Suppressor macrophage treated with lipopolysaccharide for 4 hours (primary cell): Measurements from ENCODE around the gene DDAH1.
"Not testable (repeated sequence)": the region's sequence is repeated elsewhere in the genome, so short reads cannot be mapped to it uniquely, and the experiment has no call there.

Experiments used
- DNase-seq: peaks from one replicate; pipeline ENCODE4 v3.0.0-alpha.2; 2020

DDAH1 gene

DNA sequence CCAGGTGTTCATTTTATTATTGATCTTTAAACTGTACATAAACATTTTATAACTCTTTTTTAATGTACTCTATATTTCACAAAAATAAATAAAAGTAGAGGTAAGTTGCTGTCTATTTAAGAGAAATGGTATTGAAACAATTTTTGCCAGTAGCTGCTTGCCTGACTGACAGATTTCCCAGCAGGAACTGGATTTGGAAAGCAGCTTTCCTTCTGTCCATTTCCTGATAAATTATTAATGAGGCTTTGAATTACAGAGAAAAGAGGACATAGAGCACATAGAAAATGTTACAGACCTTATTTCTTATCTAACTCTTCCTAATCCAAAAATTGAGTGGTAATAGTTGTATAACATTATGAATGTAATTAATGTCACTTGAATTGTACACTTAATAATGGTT lies 108.8 kb downstream of the DDAH1 start:
- no peak for DNase-seq

DNA sequence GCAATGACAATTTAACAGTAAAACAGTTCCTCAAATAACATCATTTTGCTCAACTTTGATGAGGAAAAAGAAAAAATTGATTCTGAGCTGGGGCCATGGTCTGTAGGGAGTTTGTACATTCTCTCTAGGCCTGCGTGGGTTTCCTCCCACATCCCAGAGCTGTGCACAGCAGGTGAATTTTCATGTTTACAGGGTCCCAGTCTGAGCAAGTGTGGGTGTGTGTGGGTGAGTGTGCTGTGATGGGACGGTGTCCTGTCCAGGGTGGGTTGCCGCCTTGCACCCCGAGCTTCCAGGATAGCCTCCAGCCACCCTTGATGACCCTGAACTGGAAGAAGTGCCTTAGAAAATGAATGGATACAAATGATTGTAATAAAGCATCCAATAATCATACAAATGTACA lies 112.9 kb downstream of the DDAH1 start:
- no peak for DNase-seq

DNA sequence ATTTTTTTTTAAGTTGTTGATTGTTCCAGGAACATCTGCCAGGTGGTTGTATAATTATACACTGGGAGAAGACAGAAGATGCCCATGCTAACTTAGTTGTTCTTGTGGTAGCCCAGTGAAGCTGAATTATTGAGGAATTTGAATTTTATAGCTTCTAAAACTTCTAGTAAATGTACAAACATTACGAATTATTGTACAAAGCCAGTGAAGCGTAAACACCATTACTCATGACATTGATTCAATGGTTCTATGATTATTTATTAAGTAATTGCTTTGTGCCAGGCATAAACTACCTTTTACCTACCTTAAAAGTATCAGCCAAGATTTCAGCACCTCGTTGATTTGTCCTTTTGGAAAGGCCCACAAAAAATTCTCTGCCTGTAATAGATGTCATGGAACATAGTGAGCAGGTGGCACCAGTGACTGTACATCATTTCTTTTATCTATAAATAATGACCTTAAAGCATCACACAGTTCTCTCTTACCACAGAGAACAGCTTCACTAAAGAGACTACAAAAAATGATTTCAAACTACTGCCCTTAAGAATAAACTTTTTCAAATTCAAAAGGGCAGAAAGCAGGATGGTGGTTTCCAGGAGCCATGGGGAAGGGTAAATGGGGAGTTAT lies 113.6 kb downstream of the DDAH1 start:
- DNase-seq, result no peak

DNA sequence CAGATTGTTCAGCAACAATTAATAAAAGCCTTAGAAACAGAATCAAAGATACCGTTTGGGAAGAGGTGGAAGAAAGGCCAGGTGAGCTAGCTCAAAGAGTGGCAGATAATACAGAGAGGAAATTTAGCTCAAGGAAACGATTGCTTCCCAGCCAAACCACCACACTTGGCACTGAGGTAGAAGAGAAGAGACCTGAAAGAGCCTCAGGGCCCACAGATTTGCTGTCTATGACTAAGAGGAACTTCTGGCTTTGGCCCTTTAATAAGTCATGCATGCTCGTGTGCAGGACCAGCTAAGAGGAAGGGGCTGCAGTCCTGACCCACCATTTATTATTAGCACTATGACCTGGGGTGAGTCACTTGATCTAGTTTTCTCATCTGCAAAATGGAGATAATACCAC lies 115.7 kb downstream of the DDAH1 start:
- no peak for DNase-seq

DNA sequence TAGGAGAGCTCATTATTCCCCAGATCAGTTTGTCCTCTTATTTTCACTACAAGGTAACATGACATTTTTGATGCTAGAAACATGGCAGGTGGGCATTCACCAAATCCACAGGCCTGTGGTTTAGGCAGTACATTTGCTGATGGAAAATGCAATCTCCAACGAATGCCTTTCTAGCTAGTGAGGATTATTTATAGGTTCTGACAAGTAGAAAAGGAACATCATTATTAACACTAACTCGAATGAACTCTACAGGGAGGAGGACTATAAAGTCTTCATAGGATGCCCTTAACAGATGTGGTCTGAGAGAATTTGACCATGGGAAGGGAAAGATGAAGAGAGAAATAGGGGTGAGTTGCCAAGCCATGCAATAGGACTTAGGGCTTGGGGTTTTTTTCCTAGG lies 117.1 kb downstream of the DDAH1 start:
- DNase-seq, result no peak

DNA sequence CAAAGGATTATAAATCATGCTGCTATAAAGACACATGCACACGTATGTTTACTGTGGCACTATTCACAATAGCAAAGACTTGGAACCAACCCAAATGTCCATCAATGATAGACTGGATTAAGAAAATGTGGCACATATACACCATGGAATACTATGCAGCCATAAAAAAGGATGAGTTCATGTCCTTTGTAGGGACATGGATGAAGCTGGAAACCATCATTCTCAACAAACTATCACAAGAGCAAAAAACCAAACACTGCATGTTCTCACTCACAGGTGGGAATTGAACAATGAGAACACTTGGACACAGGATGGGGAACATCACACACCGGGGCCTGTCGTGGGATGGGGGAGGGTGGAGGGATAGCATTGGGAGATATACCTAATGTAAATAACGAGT lies 117.7 kb downstream of the DDAH1 start:
- not testable (repeated sequence) for DNase-seq

DNA sequence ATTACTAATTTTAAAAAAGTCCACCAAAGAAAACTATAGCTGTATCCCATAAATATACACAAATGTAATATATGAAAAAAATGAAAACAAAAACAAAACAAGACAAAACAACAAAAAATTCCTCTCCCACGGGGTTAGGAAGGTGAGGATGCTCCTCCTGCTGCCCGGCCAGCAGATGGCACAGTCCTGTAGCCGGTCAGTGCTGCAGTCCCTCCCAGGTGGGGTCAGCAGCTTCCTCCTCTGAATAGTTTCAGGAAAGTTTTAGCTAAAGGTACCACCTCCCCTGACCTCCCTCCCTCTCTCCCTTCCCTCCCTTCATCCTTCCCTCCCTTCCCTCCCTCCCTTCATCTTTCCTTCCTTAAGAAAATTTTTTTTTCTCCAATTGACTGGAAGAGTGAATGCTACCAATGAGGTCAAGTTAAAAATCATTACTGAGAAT lies 120.7 kb downstream of the DDAH1 start:
- DNase-seq, result no peak

DNA sequence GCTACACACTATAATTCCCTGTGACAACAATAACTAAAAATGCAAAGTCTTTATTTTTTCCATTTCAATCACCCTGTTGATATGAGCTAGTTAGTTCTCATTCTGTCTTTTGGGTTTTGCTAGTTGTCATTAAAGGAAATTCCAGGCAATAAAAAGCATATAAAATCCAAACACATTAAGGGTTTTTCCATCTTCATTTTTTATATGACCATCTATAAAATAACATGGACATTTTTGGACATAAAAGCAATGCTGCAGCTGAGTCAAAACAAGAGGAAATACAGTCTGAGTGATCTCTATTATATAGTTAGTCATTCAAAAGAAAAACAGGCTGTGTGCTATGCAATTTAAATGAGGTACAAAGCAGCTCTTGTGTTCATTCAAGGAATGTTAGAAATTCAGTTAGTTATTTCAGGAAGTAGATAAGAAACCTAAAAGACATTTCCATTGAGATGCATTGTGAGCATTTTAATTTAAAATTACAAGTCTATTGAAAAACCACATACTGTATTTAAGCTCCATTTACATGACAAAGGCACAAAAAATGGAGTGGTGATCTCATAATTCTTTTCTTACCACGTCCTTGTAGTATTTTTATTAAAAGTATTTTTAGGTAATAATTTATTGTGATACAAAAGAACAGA lies 121.2 kb downstream of the DDAH1 start:
- no peak for DNase-seq

DNA sequence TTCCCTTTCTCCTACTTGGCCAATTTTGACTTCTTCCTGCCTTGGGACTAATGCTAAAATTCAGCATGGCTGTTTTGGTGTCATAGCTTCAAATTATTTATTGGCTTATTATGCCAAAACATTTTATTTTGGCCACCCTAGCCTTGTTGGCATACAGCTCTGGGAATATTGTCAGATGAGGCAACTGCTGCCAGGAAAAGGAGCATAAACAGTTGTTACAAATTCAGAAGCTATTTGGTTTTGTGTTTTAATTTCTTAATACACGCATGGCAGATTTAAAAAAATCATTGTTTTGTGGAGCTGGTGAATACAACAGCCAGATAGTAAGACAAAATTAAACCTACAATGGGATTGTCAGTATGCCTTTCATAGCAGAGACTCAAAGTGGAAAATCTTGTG lies 121.7 kb downstream of the DDAH1 start:
- DNase-seq, result no peak

DNA sequence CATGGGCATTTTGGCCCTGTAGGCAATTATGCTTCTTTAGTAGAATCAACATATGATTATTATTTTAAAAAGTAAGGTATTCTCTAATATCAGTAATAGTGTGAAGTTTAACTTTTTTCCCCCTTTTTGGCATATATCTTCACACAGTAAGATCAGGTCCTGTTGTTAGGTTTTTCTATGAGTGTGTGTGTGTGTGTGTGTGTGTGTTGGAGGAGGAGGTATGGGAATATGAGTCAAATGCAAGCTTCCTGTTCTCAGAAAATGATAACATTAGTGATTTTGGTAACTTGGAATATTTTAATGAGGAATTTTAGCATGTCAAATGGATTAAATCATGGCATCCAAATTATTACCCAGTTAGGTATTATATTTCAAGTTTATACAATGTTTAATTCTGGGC lies 122.8 kb downstream of the DDAH1 start:
- no peak for DNase-seq

DNA sequence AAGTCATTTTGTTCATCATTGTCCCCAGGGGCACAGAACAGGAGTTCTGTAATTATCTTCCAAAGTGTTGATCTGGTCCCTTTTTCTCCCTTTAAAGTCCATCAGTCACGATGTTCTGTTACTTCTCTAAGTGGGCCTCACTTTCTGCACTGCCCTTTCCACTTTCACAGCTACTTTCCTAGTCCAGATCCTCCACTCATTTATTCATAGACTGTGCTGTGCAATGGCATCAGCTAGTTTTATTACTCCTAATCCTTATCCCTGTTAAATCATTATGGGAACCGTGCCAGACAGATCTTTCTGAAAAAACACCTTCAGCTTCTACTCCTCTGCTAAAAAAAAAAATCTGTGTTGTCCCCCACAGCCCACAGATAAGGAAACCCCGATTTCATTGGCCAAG lies 124.5 kb downstream of the DDAH1 start:
- DNase-seq, result no peak

DNA sequence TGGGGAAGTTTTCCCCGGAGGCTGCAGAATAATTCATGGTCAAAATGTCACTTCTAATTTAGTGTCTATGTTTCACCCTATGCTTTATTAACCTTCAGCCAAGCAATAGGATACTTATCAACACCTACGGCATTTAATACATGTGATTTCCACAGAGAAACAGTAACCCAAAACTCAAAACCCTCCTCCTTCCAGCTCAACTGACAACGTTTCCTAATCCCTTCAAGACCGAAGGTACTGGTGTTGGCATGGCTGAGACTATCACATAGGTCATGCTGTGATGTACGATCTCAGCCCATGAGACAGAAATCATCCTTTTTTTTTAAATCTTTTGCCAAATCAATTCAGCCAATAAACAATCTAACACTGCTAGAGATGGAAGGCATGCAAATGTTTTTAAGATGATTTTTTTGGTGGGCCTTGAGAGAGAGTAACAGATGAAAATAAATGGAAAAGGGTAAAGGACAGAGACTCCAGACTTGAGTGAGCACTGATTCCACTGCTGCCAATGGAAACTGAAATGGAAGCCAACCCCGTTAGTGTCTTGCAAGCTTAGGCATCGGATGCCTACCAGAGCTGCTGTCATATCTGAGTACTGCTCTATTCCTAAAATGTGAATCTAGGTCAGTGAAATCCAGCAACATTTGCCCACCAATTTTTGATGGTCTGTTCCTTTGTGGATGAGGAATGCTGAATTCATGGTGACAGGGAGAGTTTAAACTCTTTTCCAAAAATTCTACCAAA lies 125.1 kb downstream of the DDAH1 start:
- no peak for DNase-seq

DNA sequence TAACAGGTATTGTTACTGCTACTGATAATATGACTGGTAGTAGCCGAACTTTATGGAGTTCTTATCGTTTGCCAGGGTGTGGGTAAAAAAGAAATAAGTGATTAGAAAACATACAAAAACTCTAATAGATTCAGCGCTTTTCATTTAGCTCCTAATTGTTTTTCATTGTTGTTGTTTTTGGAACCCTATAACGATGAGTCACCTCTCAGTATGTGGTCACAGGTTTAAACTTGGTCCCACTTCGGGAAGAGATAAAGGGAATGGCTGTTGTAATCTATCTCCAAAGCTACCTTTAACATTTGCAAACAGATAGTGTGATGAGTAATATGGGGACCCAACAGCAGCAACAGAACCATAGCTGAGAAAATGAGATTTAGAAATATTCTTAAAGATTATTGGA lies 125.9 kb downstream of the DDAH1 start:
- DNase-seq, result no peak

DNA sequence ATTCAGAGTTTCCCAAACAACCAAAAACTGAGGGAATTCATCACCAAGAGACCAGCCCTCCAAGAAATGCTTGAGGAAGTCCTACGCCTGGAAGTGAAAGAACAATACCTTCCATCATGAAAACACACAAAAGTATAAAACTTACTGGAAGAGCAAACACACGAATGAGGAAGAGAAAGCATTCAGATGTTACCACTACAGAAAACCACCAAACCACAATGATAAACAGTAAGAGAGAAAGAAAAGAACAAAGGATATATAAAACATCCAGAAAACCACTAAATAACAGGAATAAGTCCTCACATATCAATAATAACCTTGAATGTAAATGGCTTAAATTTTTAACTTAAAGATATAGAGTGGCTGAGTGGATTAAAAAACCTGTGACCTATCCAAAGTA lies 130.0 kb downstream of the DDAH1 start:
- DNase-seq, result peak; percentile 23

DNA sequence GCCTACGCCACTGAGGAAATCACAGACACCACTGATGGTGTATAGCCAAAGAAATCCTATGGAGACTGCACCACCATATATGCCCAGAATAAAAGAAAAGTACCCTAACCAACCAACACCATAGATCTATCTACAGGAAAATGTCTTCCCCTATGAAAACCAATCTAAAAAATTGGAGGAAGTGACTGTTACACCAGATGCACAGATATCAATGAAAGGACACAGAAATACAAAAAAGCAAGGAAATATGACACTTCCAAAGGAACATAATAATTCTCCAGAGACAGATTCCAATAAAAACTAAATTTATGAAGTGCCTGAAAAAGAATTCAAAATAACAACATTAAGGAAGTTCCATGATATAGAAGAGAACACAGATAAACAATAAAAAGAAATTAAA lies 131.8 kb downstream of the DDAH1 start:
- DNase-seq, result no peak

DNA sequence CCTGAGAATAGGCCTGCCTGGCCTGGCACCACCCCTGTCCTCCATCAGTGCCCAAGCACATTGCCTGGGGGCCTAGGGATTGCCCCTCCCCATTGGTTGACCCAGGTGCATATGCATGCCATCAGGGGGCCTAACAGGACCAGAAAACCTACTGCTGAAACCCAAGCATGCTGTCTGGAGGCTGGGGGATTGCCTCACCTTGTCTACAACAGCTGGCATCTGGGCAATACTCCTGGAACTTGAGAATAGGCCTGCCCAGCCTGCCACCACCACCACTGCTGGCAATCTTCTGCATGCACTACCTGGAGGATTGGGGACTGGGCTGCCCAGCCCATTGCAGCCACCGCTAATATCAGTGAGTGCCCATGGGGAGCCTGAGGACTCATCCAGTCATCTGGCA lies 132.4 kb downstream of the DDAH1 start:
- no peak for DNase-seq

DNA sequence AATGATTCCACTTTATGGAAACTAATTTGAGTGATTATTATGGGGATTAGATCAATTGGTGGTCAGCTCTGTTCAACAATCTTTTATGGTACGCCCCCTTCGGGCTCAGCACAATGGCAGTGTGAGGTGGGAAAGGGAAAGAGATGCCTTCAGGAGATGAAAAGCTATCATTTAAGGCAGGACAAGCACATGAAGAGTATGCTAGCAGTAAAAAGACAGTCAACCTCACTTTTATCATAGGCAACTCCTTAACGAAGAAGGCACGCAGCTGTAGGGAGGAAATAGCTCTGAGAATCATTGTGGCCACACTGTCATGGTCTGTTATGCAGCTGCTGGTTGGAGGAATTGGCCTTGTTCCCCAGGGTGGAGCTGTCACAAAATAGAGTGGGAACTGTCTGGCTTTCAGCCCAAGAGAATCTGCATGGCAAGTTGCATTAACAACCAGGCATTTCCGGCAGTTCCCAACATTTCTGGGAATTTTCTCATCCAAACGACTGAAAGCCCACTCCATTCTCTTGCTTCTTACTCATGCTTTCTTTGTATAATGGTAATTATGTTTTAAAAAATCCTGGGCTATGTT lies 134.2 kb downstream of the DDAH1 start:
- DNase-seq, result no peak

DNA sequence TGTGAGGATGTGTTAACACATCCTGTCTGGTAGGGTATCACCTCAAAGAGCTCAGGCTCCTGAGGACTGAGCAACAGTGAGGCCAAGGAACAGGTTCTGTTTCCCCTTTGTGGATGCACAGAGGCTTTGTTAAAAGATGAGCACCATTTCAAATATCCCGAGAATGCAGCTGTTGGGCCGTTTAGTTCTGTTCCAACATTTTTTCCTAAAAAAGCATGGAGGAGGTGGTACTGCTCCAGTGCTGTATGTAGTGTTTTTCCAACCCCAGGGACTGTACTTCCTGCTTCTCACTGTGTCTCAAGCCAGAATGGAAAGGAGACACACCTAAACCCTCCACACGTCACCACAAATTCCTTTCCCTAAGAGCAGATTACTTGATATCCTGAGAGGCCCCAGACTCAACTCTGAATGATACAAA lies 134.7 kb downstream of the DDAH1 start:
- DNase-seq, result no peak

DNA sequence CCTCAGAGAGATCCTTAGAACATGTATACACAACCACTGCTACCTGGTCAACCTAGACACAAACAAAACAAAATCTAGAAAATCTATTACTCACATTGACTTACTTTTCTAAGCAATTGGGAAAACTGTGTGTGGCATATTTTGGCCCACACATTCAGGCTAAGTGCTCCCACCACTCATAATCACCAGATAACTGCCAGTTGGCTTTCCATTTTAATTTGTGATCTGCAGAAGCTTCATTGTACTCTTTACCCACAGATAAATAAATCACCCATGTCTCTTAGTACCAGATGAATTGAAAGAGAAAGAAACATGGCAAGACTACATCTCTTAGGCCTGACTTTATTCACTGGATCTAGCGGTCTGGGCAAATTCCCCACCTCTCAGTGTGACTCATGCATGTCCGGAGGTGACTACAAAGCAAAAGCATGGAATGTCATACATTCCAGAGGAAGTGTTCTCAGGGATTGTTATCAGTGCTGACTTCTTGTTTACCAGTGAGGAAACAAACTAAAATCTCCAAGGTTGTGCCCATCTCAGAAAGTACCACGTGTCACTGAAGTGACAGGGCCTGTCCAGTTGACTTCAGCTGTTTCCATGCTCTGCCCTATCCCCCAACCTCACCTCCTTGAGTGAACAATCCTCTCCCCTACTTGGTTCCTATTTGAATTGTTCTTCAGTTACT lies 136.1 kb downstream of the DDAH1 start:
- DNase-seq, result no peak

DNA sequence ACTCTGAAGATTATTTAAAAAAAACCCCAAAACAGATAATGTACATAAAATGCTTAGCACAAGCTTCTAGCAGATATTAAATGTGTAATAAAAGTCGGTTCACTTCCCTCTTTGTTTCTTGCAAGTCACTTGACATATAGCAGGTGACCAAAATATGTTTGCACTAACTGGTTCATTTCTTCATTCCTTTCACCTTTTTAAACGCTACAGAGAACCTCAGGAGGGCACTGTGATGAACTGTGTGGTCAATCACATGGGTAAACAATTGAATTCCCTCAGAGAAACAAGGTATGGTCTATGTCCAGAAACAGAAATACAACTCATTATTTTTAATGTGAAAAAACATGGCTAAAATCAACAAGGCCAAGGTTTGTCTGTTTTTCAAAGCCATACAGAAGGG lies 137.2 kb downstream of the DDAH1 start:
- no peak for DNase-seq

DNA sequence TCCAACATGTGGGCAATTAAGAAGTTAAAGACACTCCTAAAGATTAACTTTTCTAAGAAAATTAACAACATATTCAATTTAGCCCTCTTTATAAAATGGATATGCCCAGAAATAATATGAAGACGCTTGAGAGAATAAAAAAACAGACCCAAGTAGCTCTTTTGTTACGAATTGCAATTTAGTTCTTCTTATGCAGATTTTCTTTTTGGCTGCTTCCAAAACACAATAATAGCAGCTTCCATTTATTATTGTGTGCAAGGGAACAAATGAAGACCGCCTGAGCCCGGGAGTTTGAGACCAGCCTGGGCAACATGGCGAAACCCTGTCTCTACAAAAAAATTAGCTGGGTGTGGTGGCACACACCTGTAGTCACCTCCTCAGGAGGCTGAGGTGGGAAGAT lies 138.1 kb downstream of the DDAH1 start:
- DNase-seq, result no peak

DNA sequence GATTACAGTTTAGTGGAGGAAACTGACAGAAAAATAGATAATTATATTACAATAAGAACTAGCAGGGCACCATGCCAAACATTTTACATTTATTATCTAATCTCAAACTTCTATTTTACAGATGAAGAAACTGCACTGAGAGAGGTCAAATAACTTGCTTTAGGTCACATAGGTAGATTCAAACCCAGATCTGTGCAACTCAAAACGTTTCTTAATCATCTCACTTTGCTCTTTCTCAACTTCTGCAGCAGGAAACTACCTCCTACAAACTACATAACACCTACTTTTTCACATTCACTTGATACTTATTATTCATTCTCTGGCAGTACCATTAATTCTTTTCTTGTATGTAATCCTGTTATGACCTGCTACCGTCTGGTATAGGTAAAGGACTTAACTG lies 138.6 kb downstream of the DDAH1 start:
- DNase-seq, result no peak

DNA sequence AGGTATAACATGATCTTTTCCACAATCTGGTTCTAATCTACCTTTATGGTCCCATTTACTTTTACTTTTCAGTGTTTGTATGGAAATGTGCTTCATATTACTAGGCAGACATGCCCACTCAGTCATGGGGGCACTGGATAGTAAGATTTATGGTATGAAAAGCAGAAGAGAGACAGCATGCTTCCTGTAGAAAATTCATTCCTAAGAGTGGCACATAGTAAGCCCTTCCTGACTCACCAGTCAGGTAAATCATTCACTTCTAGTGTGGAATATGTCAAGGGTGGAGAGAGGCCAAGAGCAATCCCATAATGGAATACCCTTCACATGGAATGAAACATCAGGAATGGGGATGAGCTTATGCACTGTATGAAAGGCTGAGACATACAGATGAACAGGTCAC lies 139.0 kb downstream of the DDAH1 start:
- no peak for DNase-seq

DNA sequence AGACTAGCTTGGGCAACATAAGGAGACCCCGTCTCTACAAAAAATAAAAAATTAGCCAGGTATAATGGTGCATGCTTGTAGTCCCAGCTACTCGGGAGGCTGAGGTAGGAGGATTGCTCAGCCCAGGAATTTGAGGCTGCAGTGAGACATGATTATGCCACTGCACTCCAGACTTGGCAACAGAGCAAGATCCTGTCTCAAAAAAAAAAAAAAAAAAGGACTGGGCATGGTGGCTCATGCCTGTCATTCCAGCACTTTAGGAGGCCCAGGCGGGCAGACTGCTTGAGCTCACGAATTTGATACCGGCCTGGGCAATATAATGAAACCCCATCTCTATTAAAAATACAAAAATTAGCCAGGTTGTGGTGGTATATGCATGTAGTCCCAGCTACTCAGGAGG lies 141.2 kb downstream of the DDAH1 start:
- DNase-seq, result no peak
